ENCODE measurements around the gene WBP1. TPM values are rescaled to one million over a fixed set of nuclear protein-coding genes. Genes with fewer than 3 reads are reported as not detected.
A peak's percentile ranks its signal among the peaks of the same experiment; 100 is the strongest.

Gene WBP1
- 100 to 1,000 TPM in 2 of 5 donors, 10 to 100 TPM in 3; 80.2 to 104 (median 98.2) TPM for total RNA-seq
- 39.3 TPM for total RNA-seq (2013)
- total RNA-seq, result 3.5 to 27.8 (median 15.1) reads per million in 29 experiments

DNA sequence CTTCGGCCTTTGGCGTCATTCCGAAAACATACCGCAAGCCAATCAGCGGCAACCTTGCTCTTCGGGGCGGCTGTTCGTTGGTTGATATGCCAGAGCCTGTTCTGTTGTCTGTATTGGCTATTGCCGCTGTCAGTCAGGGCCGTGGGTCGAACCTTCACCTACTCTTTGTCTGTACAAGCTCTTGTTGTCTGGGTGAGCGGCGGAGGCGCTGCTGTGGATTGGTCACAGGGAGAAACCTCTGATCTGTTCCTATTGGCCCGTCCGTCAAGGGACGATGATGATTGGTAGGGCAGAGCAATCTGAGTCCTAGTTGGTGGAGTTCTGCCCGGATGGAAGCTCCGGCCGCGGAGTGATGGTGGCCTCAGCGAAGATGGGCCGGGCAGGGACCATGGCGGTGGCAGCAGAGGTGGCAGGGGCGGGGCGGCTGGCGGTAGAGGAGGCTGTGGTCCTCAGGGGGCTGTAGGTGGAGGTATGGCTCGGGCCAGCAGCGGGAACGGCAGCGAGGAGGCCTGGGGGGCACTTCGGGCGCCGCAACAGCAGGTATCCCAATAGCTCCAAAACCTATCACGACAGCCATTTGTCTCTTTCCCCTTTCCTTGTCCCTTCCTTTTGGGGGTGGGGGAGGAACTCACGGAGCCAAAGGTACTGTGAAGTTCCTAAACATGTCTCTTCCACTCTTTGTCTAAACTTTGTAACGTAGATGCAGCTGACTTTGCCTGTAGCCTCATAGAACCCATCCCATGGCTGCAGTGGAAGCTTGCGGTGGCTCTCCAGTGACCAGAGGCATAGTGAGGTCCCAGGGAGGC lies at the start of gene WBP1:
Gene WBP1, plus strand, starts transcription at position 307 of the 806 bp plus-strand sequence. Its CDS starts 165 bp downstream, at position 472.
- ChIA-PET CTCF (interaction anchor here (0.5 to 1.9 kb wide), 10 partner anchors 10 to 395 kb away, joined by 3 to 14 read pairs (median 4); partner anchors contain the start of genes CCDC142 (in 1 of the 2), MRPL53 (in 1 of the 2) and TTC31 (in 1 of the 2)), POLR2A (interaction anchor here (0.5 to 1.7 kb wide), 15 partner anchors 9 to 259 kb away, joined by 3 to 15 read pairs (median 4); partner anchors contain the start of genes C2orf81 (in 1 of the 2), CCDC142 (in 1 of the 2), MRPL53 (in 1 of the 2) and TTC31 (in 1 of the 2))
- H3K4me1 ChIP-seq (ENCODE audit: control insufficient read depth in 1 of 2, extremely low read depth in 1 of 2, insufficient read depth in 2 of 2, low read length in 2 of 2), result peaks cover 32 to 44% of the 10 kb centered on the region in 2 experiments
- Mint-ChIP-seq H3K27ac (peak within 1 kb of the TSS; percentile 99), H3K9me3 (no peaks in the 10 kb centered on the region), H3K36me3 (peaks cover 5% of the 10 kb centered on the region), H3K4me3 (peak within 1 kb of the TSS; percentile 93 to 99 (median 97)), H3K27me3 (no peaks in the 10 kb centered on the region), H3K4me1 (peaks cover 59 to 71% (median 64%) of the 10 kb centered on the region in 3 donors)
- 2% methylated on average over 20 of the region's 38 CpGs for WGBS (ENCODE audit: insufficient coverage)
- peaks cover 6 to 24% of the 10 kb centered on the region in 2 donors for H3K36me3 ChIP-seq (ENCODE audit: control insufficient read depth in 2 of 2, extremely low read depth in 1 of 2, insufficient read depth in 1 of 2, low read length in 1 of 2)
- H3K9me3 ChIP-seq, result no peaks in the 10 kb centered on the region
- peak within 1 kb of the TSS; percentile 93 to 96 for H3K4me3 ChIP-seq (ENCODE audit: control insufficient read depth in 1 of 2, extremely low read depth in 1 of 2, low read length in 1 of 2)
- DNase-seq (peak; percentile 96 to 100 (median 100)), ATAC-seq (replicated peaks in 1 of 4) (peak; percentile 82 to 84 (median 82))
- H3K27ac ChIP-seq (ENCODE audit: low read length), result peak within 1 kb of the TSS; percentile 99
- no peaks in the 10 kb centered on the region for H3K27me3 ChIP-seq (replicated peaks in 1 of 2; ENCODE audit: control insufficient read depth in 2 of 2, extremely low read depth in 1 of 2, insufficient read depth in 2 of 2, low read length in 1 of 2)

DNA sequence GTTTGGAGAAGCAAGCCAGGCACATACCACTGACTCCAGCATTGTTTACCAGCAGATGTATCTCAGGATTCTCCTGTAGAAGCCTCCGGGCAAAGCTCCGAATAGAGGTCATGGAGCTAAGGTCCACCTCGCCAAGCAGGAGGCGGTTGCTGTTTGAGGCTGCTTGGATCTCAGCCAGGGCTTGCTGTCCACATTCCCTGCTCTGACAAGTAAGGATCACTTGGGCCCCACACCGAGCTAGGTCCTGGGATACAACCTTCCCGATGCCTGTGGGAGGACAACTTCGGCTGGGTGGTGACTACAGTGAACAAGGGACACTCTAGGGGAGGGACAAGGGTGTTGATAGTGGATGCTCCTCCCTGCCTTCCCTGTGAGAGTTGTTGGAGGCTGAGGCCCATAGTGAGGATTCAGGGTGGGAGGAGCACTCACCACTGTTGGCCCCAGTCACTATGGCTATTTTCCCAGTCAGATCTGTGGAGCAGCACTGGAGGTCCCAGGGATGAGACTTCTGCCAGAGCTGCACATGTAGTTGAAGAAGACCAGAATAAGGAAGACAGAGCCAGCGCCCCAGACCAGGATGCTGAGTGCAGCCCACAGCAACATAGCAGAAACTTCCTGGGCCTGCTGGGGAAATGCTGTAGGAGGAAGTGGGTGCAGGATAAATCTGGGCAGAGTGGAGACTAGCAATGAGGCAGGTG lies 45.1 kb upstream of the WBP1 start:
- ChIA-PET CTCF (no interaction called here), POLR2A (no interaction called here)
- H3K36me3 Mint-ChIP-seq, result no peaks in the 10 kb centered on the region
- Histone ChIP-seq H3K9me3 (no peaks in the 10 kb centered on the region), H3K4me1 (ENCODE audit: control insufficient read depth in 1 of 2, extremely low read depth in 1 of 2, insufficient read depth in 2 of 2, low read length in 2 of 2) (peaks cover 3 to 20% of the 10 kb centered on the region in 2 experiments), H3K36me3 (ENCODE audit: control insufficient read depth in 2 of 2, extremely low read depth in 1 of 2, insufficient read depth in 1 of 2, low read length in 1 of 2) (no peaks in the 10 kb centered on the region), H3K4me3 (ENCODE audit: control insufficient read depth in 1 of 2, extremely low read depth in 1 of 2, low read length in 1 of 2) (no peak overlapping the region), H3K27ac (ENCODE audit: low read length) (no peak overlapping the region), H3K27me3 (replicated peaks in 1 of 2; ENCODE audit: control insufficient read depth in 2 of 2, extremely low read depth in 1 of 2, insufficient read depth in 2 of 2, low read length in 1 of 2) (peaks cover 0 to 30% of the 10 kb centered on the region in 2 experiments)
- H3K27ac Mint-ChIP-seq, result peak overlapping the region in 1 of 2 donors; percentile 1
- peak overlapping the region in 1 of 3 donors; percentile 76 for H3K4me3 Mint-ChIP-seq
- peaks cover 3 to 25% of the 10 kb centered on the region in 2 donors for H3K27me3 Mint-ChIP-seq
- DNase-seq (no peak), ATAC-seq (replicated peaks in 1 of 4) (no peak)
- H3K4me1 Mint-ChIP-seq, result peaks cover 18 to 20% (median 19%) of the 10 kb centered on the region in 3 donors
- H3K9me3 Mint-ChIP-seq, result no peaks in the 10 kb centered on the region
- 80% methylated on average over 8 of the region's 8 CpGs for WGBS (ENCODE audit: insufficient coverage)

DNA sequence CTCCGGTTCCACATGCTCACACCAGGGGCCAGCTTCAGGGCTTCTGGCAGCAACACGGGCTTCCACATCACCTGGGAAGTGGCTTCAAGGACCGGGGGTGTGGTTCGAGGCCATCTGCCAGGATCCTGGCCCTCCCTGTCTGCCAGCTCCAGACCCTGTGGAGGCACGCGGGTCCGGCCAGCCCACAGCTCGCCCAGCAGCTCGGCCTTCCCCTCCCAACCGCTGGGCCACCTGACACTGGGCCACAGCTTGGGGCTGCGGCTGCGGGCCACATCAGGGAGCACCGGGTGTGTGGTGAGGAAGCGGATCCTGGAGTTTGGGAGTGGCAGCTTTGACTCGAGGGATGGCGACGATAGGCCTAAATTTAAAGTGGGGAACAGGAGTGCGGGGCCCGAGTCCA lies 43.8 kb upstream of the WBP1 start:
- H3K27me3 ChIP-seq (replicated peaks in 1 of 2; ENCODE audit: control insufficient read depth in 2 of 2, extremely low read depth in 1 of 2, insufficient read depth in 2 of 2, low read length in 1 of 2), result peaks cover 0 to 26% of the 10 kb centered on the region in 2 experiments
- H3K27ac ChIP-seq (ENCODE audit: low read length), result no peak overlapping the region
- H3K27me3 Mint-ChIP-seq, result peaks cover 0 to 18% of the 10 kb centered on the region in 2 donors
- ATAC-seq (replicated peaks in 1 of 4) (no peak), DNase-seq (no peak)
- H3K27ac Mint-ChIP-seq, result no peak overlapping the region
- no peaks in the 10 kb centered on the region for H3K36me3 Mint-ChIP-seq
- H3K9me3 ChIP-seq, result no peaks in the 10 kb centered on the region
- no peaks in the 10 kb centered on the region for H3K9me3 Mint-ChIP-seq
- peak overlapping the region; percentile 19 to 67 for H3K4me3 ChIP-seq (ENCODE audit: control insufficient read depth in 1 of 2, extremely low read depth in 1 of 2, low read length in 1 of 2)
- POLR2A ChIA-PET, result interaction anchor here in 1 of 2 donors (0.5 kb wide), 1 partner anchor 43 kb away, joined by 4 read pairs; no protein-coding TSS in a partner anchor
- 87% methylated on average over 14 of the region's 19 CpGs for WGBS (ENCODE audit: insufficient coverage)
- peaks cover 18 to 20% (median 19%) of the 10 kb centered on the region in 3 donors for H3K4me1 Mint-ChIP-seq
- H3K4me3 Mint-ChIP-seq, result peak overlapping the region; percentile 17 to 76 (median 60)
- CTCF ChIA-PET, result no interaction called here
- no peaks in the 10 kb centered on the region for H3K36me3 ChIP-seq (ENCODE audit: control insufficient read depth in 2 of 2, extremely low read depth in 1 of 2, insufficient read depth in 1 of 2, low read length in 1 of 2)
- peaks cover 3 to 20% of the 10 kb centered on the region in 2 experiments for H3K4me1 ChIP-seq (ENCODE audit: control insufficient read depth in 1 of 2, extremely low read depth in 1 of 2, insufficient read depth in 2 of 2, low read length in 2 of 2)

DNA sequence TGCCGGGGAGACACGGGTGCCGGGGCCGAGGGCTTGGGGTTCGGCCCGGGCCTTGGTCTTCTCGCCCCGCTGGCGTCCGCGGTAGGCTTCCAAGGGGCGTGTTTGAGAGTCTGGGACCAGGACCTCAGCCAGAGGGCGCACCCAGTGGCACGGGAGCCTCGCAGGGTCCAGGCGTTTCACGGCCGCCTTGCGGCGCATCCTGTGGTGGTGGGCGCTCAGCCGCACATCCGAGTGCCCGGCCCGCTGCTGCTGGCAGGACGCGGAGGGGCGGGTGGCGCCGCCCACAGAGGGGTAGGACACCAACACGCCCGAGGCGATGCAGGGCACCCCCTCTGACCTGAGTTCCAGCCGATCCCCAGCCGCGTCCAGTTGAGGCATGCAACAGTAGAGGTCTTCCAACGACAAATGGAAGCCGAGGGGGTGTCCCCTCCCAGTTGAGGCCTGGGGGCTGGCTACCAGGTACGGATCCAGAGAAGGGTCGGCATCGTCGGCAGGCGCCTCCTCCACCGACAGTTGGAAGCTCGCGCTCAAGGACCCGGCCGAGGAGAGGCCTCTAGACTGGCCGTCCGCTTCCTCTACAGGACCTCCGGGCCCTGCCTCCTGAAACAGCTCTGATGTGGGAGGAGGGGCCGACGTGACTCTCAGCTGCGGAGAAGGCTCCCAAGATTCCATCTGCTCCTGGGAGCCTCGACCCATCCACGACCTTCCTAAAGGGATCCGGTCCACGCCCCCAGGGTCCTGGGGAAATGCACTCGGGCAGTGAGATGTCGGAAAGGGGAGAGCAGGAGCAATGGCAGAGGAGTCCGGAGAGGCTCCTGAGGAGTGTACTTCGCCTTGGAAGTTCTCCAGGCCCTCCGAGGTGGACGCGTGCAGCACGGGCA lies 43.1 kb upstream of the WBP1 start:
- Histone ChIP-seq H3K27me3 (replicated peaks in 1 of 2; ENCODE audit: control insufficient read depth in 2 of 2, extremely low read depth in 1 of 2, insufficient read depth in 2 of 2, low read length in 1 of 2) (peaks cover 0 to 25% of the 10 kb centered on the region in 2 experiments), H3K4me3 (ENCODE audit: control insufficient read depth in 1 of 2, extremely low read depth in 1 of 2, low read length in 1 of 2) (peak overlapping the region; percentile 44 to 67), H3K4me1 (ENCODE audit: control insufficient read depth in 1 of 2, extremely low read depth in 1 of 2, insufficient read depth in 2 of 2, low read length in 2 of 2) (peaks cover 3 to 20% of the 10 kb centered on the region in 2 experiments), H3K9me3 (no peaks in the 10 kb centered on the region), H3K36me3 (ENCODE audit: control insufficient read depth in 2 of 2, extremely low read depth in 1 of 2, insufficient read depth in 1 of 2, low read length in 1 of 2) (no peaks in the 10 kb centered on the region), H3K27ac (ENCODE audit: low read length) (no peak overlapping the region)
- Mint-ChIP-seq H3K27me3 (peaks cover 0 to 18% of the 10 kb centered on the region in 2 donors), H3K36me3 (no peaks in the 10 kb centered on the region), H3K4me1 (peaks cover 23 to 24% (median 24%) of the 10 kb centered on the region in 3 donors), H3K27ac (peak overlapping the region in 1 of 2 donors; percentile 82), H3K4me3 (peak overlapping the region; percentile 61 to 76 (median 73)), H3K9me3 (no peaks in the 10 kb centered on the region)
- ATAC-seq (replicated peaks in 1 of 4), result peak; percentile 37 to 67 (median 48)
- peak in 8 of 35 experiments; percentile 13 to 36 (median 30) for DNase-seq
- ChIA-PET POLR2A (no interaction called here), CTCF (interaction anchor here (0.6 to 0.9 kb wide), 2 partner anchors 14 to 40 kb away, joined by 3 to 5 read pairs; partner anchors contain the start of gene INO80B (in 1 of the 2))
- 21% methylated on average over 64 of the region's 66 CpGs for WGBS (ENCODE audit: insufficient coverage)

DNA sequence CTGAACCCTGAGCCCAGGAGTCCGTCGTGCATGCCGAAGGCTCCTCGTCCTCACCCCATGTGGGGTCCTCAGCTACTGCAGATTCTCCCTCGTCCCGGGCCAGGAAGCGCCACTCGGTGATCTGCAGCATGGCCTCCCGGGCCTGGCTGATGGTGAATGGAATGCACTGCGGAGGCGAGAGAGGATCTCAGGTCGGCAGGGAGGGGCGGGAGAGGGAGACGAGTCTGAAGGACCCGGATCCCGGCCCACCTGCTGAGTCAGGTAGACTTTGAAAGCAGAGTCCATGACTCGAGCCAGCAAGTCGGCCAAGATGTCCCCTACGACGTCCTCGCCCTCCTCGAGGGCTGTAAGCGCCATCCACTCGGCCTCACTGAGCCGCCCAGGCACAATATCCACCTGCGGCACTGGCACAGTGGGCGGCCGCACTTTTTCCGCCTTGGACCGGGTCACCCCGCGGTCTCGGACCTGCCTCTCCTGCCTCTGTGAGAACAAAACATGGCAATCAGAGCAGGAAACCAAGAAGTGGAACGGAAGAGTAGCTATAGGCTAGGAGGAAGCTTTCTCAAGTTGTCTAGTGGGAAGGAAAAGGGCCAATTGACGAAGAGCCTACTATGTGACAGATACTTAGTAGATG lies 42.4 kb upstream of the WBP1 start:
- DNase-seq (peak in 1 of 35 experiments; percentile 18), ATAC-seq (replicated peaks in 1 of 4) (peak in 3 of 4 experiments; percentile 30 to 43 (median 38))
- H3K27me3 Mint-ChIP-seq, result peaks cover 0 to 18% of the 10 kb centered on the region in 2 donors
- 58% methylated on average over 30 of the region's 35 CpGs for WGBS (ENCODE audit: insufficient coverage)
- peak overlapping the region; percentile 44 to 67 for H3K4me3 ChIP-seq (ENCODE audit: control insufficient read depth in 1 of 2, extremely low read depth in 1 of 2, low read length in 1 of 2)
- no peak overlapping the region for H3K27ac ChIP-seq (ENCODE audit: low read length)
- H3K4me1 Mint-ChIP-seq, result peaks cover 28 to 31% (median 30%) of the 10 kb centered on the region in 3 donors
- ChIA-PET POLR2A (no interaction called here), CTCF (interaction anchor here (0.6 to 0.9 kb wide), 2 partner anchors 13 to 39 kb away, joined by 3 to 5 read pairs; partner anchors contain the start of gene INO80B (in 1 of the 2))
- H3K27me3 ChIP-seq (replicated peaks in 1 of 2; ENCODE audit: control insufficient read depth in 2 of 2, extremely low read depth in 1 of 2, insufficient read depth in 2 of 2, low read length in 1 of 2), result peaks cover 0 to 24% of the 10 kb centered on the region in 2 experiments
- H3K4me3 Mint-ChIP-seq, result peak overlapping the region; percentile 61 to 76 (median 73)
- H3K27ac Mint-ChIP-seq, result peak overlapping the region; percentile 39 to 82
- no peaks in the 10 kb centered on the region for H3K36me3 Mint-ChIP-seq
- H3K9me3 ChIP-seq, result no peaks in the 10 kb centered on the region
- peaks cover 7 to 27% of the 10 kb centered on the region in 2 experiments for H3K4me1 ChIP-seq (ENCODE audit: control insufficient read depth in 1 of 2, extremely low read depth in 1 of 2, insufficient read depth in 2 of 2, low read length in 2 of 2)
- no peaks in the 10 kb centered on the region for H3K36me3 ChIP-seq (ENCODE audit: control insufficient read depth in 2 of 2, extremely low read depth in 1 of 2, insufficient read depth in 1 of 2, low read length in 1 of 2)
- no peaks in the 10 kb centered on the region for H3K9me3 Mint-ChIP-seq
